Effector memory CD4-positive, alpha-beta T cell (primary cell): ENCODE results near the gene YAF2.

Experiments
- DNase-seq, 3 donors: peaks; one replicate each; pipeline ENCODE4 v3.0.0-alpha.2; 2020
- H3K27ac ChIP-seq: 2 replicates; pipeline ENCODE4 v1.7.0; 2013; ENCODE audit warnings: mild to moderate bottlenecking, low read length, moderate library complexity; ENCODE audit not compliant: insufficient read depth, poor library complexity, severe bottlenecking
- H3K27me3 ChIP-seq: replicated peaks from 2 replicates; pipeline ENCODE4 v1.7.0; 2013; ENCODE audit warnings: mild to moderate bottlenecking, low read length; ENCODE audit not compliant: insufficient read depth, control insufficient read depth, poor library complexity, severe bottlenecking
- H3K36me3 ChIP-seq: 2 replicates; pipeline ENCODE4 v1.7.0; 2013; ENCODE audit warnings: mild to moderate bottlenecking, low read length, moderate library complexity; ENCODE audit not compliant: control insufficient read depth, insufficient read depth
- H3K4me1 ChIP-seq: 2 replicates; pipeline ENCODE4 v1.7.0; 2013; ENCODE audit warnings: low read length, mild to moderate bottlenecking; ENCODE audit not compliant: control insufficient read depth, insufficient read depth, poor library complexity, severe bottlenecking
- H3K4me3 ChIP-seq: 2 replicates; pipeline ENCODE4 v1.7.0; 2013; ENCODE audit warnings: low read length, low read depth, mild to moderate bottlenecking; ENCODE audit not compliant: insufficient read depth, poor library complexity, severe bottlenecking
- H3K9me3 ChIP-seq: 2 replicates; pipeline ENCODE4 v1.7.0; 2013; ENCODE audit warnings: mild to moderate bottlenecking, low read length, moderate library complexity; ENCODE audit not compliant: control insufficient read depth

Gene YAF2

DNA sequence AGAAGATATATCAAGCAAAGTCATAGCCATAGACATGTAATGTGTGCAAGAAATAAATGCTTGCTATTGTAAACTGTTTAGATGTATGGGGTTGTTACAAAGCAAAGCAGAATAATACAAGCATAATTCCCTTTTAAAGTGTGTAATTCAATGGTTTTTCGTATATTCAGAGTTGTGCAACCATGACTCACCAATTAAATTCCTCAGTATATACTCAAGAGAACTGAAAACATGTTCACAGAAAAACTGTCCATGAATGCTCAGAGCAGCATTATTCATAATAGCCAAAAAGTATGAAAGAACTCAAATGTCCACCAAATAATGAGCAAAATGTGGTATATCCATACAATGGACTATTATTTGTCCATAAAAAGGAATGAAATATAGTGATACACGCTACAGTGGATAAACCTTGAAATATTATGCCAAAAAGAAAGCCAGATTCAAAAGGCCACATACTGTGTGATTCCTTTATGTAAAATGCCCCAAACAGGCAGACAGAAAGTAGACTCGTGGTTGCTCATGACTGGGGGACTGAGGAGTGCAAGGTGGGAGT lies 102.7 kb downstream of the YAF2 start:
- Histone ChIP-seq H3K4me3 (no peak overlapping the region), H3K36me3 (no peaks in the 10 kb centered on the region), H3K27ac (no peak overlapping the region), H3K4me1 (no peaks in the 10 kb centered on the region), H3K9me3 (no peaks in the 10 kb centered on the region), H3K27me3 (no peaks in the 10 kb centered on the region)
- no peak for DNase-seq

DNA sequence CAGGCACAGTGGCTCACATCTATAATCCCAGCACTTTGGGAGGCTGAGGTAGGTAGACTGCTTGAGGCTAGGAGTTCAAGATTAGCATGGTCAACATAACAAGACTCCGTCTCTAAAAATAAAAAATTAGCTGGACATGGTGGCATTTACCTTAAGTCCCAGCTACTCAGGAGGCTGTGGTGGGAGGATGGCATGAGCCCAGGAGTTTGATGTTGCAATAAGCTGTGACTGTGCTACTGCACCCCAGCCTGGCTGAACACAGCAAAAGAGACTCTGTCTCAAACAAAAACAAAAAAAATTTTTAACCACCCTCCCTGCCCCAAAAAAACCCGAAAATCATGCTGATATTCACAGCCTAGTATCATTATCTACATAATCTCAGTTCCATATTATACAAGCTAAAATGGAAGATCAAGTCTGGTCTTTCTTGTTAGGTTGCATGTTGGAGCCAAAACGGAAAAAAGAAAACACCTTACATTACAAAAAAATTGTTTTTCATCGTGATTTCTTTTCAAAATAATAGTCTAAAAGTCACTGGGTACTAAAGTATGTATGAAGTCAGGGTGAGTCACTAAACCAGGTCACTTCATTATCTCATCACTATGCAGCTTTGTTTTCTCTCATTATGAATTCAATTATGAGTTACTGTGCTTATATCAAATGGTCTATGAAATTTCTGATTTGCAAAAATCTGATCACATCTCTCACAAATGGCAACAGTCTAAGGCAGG lies 107.2 kb downstream of the YAF2 start:
- no peak for DNase-seq
- no peaks in the 10 kb centered on the region for H3K9me3 ChIP-seq

DNA sequence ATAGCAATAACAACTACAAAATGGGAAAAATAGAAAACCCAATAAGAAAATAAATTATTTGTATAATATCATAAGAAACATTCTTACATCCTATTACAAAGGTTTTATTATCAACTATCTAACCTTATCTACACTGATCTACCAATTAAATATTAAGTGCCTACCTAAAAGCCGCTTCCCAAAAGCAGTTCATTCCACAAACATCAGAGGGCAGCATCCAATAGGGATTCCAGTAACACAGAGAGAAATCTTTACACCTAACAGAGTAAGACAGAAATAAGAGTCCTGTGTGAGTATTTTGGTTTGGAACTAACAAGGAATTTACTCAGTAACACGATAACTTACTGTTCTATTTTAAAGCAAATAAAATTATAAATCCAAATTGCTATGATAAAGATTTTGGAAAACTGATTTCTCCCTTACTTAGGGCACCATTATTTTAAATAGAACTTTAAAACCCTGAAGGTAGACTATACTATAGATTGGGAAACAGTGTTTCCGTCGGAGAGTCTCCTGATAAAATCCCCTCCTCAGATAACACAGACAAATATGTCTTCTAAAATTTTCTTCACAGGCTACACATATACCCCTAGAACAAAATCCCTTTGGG lies 108.3 kb downstream of the YAF2 start:
- Histone ChIP-seq H3K27me3 (no peaks in the 10 kb centered on the region), H3K9me3 (no peaks in the 10 kb centered on the region), H3K4me3 (no peak overlapping the region), H3K4me1 (no peaks in the 10 kb centered on the region), H3K27ac (no peak overlapping the region), H3K36me3 (no peaks in the 10 kb centered on the region)
- no peak for DNase-seq

More for the DNA sequence above, 107.2 kb downstream of the YAF2 start:
- H3K27me3 ChIP-seq = no peaks in the 10 kb centered on the region
- no peak overlapping the region for H3K4me3 ChIP-seq
- no peaks in the 10 kb centered on the region for H3K36me3 ChIP-seq
- H3K27ac ChIP-seq = no peak overlapping the region
- H3K4me1 ChIP-seq = no peaks in the 10 kb centered on the region

DNA sequence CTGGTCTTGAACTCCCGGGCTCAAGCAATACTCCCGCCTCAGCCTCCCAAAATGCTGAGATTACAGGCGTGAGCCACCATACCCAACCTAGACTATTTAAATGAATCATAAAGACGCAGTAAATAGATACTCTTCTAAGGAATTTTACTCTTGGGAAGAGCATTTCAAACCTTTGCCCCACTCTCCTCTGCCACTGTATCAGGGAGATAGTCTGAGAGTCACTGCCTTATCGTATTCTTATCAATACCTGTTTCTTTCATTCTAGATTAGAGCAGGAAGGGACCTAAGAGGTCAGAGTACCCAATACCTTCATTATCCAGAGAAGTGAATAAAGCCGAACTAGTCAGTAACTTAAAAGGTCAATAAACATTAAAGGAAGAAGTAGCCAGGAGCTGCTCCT lies 109.2 kb downstream of the YAF2 start:
- no peaks in the 10 kb centered on the region for H3K36me3 ChIP-seq

DNA sequence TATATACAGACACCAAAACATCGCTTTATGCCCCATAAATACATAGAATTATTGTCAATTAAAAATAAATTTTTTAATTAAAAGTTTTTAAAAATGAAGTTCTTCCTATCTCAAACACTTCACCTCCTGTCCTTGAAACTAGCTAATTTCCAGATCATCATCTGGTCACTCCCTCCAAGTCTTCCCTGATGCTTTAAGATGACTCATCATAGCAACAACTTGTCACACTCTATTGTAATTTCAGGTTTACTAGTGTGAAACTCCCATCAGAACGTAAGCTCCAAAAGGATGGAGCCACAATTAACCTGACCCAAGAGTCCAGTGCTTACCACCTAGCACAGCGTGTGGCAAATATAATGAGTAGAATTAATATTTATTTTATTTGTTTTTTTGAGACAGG lies 109.7 kb downstream of the YAF2 start:
- H3K27ac ChIP-seq = no peak overlapping the region
- H3K9me3 ChIP-seq = no peaks in the 10 kb centered on the region
- no peak for DNase-seq
- no peaks in the 10 kb centered on the region for H3K27me3 ChIP-seq
- H3K4me1 ChIP-seq = no peaks in the 10 kb centered on the region
- H3K4me3 ChIP-seq = no peak overlapping the region
- no peaks in the 10 kb centered on the region for H3K36me3 ChIP-seq

More for the DNA sequence above, 109.2 kb downstream of the YAF2 start:
- no peaks in the 10 kb centered on the region for H3K27me3 ChIP-seq
- H3K27ac ChIP-seq = no peak overlapping the region
- H3K4me1 ChIP-seq = no peaks in the 10 kb centered on the region
- no peak overlapping the region for H3K4me3 ChIP-seq
- no peak for DNase-seq
- H3K9me3 ChIP-seq = no peaks in the 10 kb centered on the region

DNA sequence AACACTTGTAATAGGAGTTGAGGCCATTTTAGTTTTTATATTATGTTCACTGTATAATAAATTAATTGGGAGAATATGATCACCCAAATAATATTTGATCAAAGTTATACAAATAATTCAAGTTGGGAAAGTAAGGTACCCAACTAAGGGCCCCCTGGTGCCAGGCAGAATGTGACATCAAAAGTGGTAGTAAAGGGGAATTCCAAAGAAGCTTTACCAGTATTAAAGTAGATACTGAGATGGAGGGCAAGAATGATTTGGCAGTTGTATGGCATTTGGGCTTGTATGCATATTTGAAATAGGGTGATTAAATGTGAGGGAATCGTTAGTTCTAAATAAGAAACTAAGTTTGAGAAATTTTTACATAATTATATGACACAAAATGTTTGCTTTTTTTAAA lies 111.1 kb downstream of the YAF2 start:
- Histone ChIP-seq H3K27me3 (no peaks in the 10 kb centered on the region), H3K4me3 (no peak overlapping the region), H3K36me3 (no peaks in the 10 kb centered on the region), H3K9me3 (no peaks in the 10 kb centered on the region), H3K4me1 (no peaks in the 10 kb centered on the region), H3K27ac (no peak overlapping the region)
- no peak for DNase-seq

DNA sequence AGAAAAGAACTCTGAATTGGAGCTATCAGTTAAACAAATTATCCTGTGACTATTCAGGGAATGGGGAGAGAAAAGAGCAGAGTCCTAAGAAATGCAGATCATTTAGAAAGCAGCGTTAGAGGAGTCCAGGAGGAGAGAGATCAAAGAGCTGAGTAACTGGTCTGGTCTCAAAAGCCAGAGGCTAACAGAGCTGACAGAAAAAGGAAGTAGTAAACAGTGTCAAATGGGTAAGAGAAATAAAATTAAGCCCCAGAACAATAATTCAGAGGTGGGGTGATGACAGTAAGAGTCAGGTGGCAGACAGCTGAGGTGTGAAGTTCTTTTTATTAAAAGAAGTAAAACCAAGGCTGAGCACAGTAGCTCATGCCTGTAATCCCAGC lies 112.7 kb downstream of the YAF2 start:
- Histone ChIP-seq H3K36me3 (no peaks in the 10 kb centered on the region), H3K4me3 (no peak overlapping the region), H3K27ac (no peak overlapping the region), H3K9me3 (no peaks in the 10 kb centered on the region), H3K4me1 (no peaks in the 10 kb centered on the region), H3K27me3 (no peaks in the 10 kb centered on the region)
- DNase-seq = no peak

DNA sequence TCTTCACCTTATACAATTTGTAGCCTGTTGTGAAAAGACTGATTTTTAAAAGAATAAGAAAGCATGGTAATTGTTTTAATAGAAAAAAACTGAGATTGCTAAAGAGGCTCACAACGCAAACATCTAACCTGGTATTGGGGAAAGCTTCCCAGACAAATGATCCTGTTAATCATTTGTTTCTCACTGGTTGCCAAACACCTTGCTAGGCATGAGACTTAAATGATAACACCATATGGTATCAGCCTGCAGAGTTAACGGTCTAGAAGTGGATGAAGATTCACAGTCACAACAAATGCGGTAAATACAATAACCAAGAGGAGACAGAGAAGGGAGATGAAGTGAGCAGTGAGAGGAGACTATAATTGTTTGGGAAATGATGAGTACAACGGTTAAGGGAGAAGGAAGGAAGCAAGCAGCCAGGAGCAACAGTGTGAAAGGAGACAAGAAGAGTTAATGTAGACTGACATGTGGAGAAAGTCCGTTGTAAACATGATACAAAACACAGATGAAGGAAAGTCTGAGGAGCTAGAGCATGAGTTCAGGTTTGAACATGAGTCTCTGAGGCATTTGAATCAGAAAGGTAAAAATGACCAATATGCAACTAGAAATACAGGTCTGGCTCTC lies 113.2 kb downstream of the YAF2 start:
- Histone ChIP-seq H3K4me1 (no peaks in the 10 kb centered on the region), H3K4me3 (no peak overlapping the region), H3K27me3 (no peaks in the 10 kb centered on the region), H3K36me3 (no peaks in the 10 kb centered on the region), H3K27ac (no peak overlapping the region), H3K9me3 (no peaks in the 10 kb centered on the region)
- DNase-seq = no peak

DNA sequence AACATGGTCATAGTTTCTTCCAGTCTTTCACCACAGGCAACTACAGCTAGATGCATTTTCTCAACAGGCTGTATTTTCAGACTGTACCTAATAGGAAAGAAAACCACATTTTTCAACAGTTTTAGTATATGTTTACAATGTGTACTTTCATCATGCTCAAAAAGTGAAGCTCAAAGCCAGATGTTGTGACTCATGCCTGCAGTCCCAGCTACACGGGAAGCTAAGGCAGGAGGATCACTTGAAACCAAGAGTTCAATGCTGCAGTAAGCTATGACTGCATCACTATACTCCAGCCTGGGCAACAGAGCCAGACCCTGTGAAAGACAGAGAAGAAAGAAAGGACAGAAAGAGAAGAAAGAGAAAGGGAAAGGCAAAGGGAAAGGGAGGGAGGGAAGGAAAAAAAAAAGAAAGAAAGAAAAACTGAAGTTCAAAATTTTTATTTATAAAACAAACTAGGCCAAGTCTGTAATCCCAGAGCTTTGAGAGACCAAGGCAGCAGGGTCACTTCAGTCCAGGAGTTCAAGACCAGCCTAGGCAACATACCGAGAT lies 118.9 kb downstream of the YAF2 start:
- H3K27ac ChIP-seq = no peak overlapping the region
- H3K36me3 ChIP-seq = peaks cover 13% of the 10 kb centered on the region
- no peaks in the 10 kb centered on the region for H3K4me1 ChIP-seq
- H3K4me3 ChIP-seq = no peak overlapping the region
- H3K9me3 ChIP-seq = no peaks in the 10 kb centered on the region
- DNase-seq = no peak
- no peaks in the 10 kb centered on the region for H3K27me3 ChIP-seq
